Mucosa of gallbladder (tissue), 1 donor: Measurements from ENCODE around the gene HOXD1. TPM values are rescaled to one million over a fixed set of nuclear protein-coding genes. Genes with fewer than 3 reads are reported as not detected.

Experiments used
- DNase-seq: peaks from one replicate; pipeline ENCODE4 v3.0.0-alpha.2; 2020; ENCODE audit warnings: low spot score
- total RNA-seq: library from RNA; stranded (reverse); gene quantifications from one replicate; pipeline ENCODE4 v1.2.1, GENCODE V29; 2021
- donor health status: DM: no; HTN: no; CAD: no.

HOXD1 gene
- total RNA-seq, 1 donor from 2014 or later = 0.40 TPM

DNA sequence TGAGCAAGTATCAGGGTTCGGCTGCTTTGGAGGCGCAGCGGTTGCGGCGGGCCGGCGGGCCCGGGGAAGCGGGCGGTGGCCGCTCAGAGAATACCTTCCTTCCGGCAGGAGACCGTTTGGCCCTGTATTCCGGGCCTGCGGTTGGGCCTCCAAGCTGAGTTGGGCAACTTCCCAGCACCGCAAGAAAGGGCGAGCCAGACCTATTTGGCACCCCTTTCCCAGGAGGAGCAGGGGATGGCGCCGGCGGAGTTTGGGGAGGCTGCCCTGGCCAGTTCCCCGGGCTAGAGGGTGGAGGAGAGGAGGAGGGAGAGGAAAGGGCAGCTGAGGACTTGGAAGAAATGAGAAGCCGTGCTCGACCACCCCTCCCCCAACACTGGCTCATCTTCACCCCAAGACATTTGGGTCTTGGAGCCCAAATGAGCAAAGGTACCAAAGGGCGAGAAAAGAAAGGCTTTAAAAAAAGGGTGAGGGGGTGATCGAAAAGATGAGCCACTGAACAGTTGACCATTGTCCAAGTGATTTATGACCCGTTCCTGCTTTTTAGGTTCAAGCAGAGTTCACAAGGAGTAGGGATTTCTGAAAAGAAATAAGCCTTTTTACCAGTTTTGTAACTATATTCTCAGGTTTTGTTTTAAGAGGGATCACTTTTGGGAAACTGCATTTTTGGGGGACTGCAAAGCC is 23.0 kb upstream of the HOXD1 start:
- DNase-seq = no peak

DNA sequence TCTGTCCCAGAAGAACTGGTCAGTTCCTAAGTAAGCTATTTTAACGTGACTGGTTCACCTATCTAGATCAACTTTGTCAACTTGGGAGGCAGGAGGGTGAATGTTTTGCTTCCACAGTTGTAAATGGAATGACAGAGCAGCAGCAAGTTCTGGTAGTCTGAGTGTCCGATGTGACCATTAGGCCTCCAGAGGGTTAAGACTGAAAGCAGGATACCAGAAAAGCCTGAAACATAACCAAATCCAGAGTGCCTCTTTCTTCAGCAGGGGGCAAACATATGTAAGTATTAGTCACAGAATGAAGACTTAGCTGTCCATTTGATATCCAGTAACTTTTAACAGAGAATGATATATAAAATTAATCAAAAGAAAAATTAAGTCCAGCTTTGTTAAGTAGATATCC is 22.2 kb upstream of the HOXD1 start:
- DNase-seq = no peak

DNA sequence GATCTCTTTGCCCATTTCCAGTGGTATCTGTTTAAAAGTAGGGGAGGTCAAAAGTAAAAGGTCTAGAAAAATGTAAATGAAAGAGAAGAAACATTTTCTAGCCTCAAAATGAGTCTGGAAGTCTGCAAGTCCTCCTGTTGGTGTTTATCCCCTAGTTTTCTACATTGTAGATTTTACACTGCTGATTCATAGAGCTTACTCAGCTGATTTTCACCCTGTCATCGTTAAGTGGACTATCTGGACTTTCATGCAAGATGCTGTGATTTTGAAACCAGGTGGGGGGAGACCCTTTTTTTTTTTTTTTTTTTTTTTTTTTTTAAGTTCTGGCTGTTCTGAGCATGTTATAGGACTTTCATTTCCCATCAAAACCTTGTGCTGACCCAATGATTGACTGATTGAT is 21.1 kb upstream of the HOXD1 start:
- DNase-seq = no peak

DNA sequence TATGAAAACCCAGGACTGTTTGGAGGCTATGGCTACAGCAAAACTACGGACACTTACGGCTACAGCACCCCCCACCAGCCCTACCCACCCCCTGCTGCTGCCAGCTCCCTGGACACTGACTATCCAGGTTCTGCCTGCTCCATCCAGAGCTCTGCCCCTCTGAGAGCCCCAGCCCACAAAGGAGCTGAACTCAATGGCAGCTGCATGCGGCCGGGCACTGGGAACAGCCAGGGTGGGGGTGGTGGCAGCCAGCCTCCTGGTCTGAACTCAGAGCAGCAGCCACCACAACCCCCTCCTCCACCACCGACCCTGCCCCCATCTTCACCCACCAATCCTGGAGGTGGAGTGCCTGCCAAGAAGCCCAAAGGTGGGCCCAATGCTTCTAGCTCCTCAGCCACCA is 19.3 kb upstream of the HOXD1 start:
- no peak for DNase-seq

DNA sequence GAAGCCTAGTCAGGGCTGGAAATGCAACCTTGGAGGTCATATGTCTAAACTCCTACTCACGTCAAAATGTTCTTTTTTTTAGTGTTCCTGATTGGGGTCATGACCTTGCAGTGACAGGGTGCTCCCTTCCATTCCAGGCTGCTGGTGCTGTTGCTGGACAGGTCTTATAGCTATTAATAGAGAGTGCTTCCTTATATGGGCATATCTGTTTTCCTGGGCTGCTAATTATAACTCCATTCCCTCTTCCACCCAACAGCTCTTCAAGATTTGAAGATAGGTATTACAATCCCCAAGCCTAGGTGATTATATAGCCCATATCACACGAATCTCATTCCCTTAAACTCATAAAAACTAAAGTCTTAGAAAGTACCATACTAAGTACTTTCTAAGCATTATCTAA is 18.8 kb upstream of the HOXD1 start:
- no peak for DNase-seq

DNA sequence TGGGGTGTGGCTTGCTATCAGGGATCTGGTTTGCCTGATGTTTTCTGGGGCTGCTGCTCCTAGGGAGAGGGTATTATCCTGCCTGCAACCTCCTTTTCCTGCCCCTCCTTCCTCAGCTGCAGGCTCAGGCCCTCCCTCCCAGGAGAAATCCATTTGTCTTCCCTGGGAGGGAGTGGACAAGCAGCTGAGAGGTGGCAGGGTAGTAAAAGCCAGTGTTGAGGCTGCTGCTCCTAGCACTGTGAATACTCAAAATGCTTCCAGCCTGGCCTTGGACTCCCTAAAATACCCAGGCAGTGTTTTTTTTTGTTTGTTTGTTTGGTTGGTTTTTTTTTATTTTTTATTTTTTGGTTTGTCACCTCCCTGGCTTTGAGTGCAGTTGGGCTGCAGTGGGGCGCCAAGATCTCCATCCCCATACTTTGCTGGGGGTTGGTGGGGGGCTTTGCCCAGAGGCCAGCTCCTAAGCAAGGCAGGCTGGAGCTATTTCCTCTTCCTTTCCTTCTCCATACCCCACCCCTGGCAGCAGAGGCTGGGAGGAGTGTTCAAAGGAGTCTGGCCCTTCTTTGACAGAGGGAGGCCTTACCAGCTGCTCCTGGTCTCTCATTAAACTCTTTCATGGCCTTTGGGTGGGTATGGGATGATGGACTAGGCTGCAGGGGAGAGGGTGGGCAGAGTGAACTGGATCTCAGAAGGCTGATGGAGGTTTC is 17.7 kb upstream of the HOXD1 start:
- DNase-seq = no peak

DNA sequence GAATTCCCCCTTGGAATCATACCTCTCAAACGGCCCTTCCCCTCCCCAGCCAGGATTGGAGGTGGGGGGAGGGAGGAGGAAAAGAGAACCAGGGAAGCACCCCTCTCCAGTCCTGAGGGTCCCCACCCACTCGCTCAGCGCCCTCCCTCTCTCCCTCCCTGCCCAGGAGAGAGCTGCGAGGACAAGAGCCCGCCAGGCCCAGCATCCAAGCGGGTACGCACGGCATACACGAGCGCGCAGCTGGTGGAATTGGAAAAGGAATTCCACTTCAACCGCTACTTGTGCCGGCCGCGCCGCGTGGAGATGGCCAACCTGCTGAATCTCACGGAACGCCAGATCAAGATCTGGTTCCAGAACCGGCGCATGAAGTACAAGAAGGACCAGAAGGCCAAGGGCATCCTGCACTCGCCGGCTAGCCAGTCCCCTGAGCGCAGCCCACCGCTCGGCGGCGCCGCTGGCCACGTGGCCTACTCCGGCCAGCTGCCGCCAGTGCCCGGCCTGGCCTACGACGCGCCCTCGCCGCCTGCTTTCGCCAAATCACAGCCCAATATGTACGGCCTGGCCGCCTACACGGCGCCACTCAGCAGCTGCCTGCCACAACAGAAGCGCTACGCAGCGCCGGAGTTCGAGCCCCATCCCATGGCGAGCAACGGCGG is 17.0 kb upstream of the HOXD1 start:
- no peak for DNase-seq

DNA sequence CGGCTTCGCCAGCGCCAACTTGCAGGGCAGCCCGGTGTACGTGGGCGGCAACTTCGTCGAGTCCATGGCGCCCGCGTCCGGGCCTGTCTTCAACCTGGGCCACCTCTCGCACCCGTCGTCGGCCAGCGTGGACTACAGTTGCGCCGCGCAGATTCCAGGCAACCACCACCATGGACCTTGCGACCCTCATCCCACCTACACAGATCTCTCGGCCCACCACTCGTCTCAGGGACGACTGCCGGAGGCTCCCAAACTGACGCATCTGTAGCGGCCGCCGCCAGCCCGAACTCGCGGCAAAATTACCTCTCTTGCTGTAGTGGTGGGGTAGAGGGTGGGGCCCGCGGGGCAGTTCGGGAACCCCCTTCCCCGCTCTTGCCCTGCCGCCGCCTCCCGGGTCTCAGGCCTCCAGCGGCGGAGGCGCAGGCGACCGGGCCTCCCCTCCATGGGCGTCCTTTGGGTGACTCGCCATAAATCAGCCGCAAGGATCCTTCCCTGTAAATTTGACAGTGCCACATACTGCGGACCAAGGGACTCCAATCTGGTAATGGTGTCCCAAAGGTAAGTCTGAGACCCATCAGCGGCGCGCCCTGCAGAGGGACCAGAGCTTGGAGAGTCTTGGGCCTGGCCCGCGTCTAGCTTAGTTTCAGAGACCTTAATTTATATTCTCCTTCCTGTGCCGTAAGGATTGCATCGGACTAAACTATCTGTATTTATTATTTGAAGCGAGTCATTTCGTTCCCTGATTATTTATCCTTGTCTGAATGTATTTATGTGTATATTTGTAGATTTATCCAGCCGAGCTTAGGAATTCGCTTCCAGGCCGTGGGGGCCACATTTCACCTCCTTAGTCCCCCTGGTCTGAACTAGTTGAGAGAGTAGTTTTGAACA is 16.2 kb upstream of the HOXD1 start:
- DNase-seq = no peak

DNA sequence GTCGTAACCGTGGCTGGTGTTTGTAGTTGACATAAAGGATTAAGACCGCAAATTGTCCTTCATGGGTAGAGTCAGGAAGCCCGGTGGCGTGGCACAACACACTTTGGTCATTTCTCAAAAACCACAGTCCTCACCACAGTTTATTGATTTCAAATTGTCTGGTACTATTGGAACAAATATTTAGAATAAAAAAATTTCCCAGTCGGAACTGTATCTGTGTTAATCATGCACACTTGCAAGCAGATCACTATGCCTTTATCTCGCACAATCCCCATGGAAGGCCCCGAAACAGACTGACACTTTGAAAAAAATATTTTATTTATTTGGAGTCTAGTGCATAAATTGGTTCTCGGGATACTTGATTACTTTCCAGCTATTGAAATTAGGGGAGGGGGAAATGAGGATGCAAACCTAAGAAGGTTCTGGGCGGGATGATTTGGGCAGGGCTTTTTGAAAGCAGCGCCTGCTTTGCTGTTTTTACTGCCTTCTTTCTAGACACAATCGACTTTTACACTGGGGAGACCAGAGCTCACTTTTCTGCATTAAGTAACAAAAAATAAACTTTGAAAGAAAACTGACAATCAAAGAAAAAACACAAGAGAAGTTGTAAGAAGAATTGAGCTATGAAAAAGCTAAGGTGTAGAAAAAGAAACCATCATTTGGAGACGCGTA is 15.4 kb upstream of the HOXD1 start:
- DNase-seq = no peak

DNA sequence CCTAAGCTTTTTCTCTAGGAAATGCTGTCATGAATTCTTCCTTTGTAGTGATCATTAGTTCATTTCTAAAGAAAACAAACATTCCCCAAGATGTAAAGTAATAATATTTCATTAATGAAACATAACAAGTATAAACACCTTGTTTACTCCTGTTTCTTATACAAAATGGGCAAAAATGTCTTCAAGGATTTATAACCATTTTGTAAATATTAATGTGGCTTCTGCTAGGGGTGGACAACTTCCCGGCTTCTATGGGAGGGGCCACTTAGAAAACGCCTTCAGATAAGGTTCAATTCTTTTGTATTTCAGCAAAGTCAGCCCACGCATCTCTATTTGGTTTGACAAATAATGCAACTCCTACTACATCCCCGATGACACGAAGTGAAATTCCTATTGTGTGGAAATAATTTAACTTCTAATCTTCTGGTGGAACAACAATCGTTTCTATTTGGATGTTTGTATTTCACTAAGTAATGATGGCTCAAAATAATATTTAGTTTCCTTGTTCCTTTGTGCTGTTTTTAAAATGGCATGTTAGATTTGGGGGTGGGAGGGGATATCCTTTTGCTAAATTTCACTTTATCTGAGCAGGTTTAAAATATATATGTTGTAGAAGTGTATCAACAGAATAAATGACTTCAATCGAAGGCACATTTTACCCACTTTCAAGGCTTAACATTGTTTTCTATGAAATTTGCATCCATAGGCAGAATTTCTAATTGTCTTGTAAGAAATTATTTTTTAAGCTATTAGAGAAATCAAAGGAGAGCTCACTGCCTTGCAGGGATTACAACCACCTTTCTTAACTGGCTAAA is 14.7 kb upstream of the HOXD1 start:
- DNase-seq = no peak

DNA sequence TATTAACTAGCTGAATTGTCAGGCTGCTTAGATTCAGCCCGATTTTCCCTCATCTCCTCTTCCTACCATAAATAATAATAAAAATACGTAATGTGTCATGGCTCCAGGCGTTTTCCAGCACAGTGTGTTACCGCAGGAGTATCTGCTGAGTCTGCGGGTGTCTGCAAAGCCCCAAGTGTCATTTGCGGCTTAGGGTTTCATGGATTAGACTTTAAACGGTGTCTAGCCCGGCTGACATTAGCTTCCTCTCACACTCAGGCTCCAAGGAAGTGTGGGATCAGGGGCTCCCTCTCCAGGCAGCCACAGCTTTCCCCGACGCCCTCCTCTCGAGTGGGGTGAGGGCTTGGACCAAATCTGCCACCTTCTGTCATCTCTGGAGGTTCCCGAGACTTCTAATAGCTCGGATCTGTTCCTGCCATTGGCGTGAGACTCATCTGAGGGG is 14.1 kb upstream of the HOXD1 start:
- no peak for DNase-seq

DNA sequence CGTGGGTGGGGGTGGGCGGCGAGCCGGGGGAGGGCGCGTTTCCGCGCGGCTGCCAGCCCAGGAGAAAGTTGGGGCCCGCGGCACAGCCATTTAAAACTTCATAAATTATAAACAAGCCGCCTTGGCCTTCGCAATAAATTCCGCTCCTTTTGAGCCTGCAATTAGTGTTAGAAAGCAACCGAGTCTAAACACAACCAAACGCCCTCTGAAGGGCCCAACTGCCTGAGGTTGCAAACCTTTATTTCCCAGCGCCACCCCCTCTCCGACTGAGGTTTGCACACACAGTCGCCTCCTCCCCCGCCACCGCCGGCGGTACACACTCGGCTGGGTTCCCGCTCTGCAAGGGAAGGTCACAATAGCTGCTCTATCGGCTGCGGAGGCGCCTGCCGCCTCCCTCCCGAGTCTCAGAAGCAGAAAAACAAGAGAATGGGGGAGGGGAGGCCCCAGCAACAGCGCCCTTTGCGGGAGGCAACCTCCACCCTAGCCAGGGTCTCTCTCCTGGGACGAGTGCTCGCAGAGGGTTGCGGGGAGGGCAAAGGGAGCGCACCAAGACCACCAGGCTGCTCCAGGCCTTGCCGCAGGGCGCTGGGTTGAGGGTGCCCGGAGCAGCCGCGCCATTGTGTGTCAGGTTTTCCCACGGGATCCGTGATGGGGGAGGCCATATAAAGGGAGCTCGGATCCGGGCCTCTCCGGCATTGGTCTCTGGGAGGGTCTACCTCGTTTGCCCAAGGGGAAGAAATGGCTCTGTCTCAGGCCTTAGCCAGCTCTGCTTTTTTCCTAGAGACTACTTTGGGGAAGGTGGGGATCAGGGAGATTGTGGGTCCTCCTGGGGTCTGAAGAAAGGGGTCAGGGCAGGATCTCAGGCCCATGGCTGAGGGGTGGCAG is 13.4 kb upstream of the HOXD1 start:
- no peak for DNase-seq

DNA sequence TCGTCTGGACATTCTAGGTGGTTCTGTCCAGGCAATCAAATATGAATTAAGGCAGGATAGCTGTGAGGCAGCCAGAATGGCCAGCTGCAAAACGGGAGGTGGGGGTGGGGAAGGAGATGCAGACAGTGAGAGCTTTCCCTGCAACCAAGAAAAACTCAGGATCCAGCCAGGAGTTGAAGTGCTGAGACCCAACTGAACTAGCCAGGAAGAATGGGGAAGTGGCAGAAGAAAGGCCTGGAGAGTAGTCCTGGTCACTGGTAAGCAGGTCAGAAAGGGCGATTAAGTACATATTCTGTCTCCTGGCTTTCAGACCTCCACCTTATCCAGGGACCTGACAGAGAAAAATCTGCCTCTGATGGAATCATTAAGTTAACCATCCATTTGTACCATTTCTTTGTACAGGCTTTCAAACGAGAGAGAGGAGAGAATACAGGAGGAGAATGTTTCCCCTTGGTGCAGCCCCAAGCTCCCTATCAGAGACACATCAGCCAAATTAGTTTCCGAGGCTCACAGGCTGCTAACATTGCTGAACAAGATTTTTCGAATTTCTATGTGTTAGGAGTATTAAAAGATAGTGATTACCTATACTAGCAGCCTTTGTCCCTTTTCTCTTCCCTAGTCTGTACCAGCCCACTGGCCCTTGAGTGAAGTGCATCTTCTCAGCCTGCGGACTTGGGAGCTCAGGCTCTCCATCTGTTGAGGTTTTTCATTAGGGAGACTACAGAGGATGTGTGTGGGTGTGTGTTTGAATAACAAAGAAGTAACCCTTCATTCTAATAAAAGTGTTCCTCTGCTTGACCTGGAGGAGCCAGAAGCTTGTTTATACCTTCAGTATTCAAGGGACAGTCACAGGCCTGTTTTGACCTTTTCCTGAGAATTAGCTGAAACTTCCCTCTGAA is 12.5 kb upstream of the HOXD1 start:
- DNase-seq = no peak

DNA sequence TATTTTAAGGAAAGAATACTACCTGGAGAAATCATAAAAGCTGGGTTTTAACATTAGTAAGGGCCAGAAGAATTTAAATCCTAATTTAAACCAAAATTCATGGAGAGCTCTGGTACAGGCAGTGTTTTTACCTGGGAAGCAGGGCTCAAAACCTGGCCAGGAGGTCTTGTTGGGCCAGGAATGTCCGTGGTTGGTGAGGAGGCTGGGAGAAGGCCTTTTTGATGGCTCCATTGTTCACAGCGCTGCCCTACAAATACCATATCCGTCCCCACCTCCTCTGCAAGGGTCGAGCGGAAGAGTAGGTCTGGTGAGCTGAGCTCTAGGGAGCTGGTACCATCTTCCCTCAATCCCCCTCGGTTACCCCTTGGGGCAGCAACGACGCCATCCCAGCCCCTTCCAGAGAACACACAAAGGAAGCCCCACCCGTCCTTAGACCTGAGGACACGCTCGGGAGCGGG is 10.9 kb upstream of the HOXD1 start:
- DNase-seq = no peak

DNA sequence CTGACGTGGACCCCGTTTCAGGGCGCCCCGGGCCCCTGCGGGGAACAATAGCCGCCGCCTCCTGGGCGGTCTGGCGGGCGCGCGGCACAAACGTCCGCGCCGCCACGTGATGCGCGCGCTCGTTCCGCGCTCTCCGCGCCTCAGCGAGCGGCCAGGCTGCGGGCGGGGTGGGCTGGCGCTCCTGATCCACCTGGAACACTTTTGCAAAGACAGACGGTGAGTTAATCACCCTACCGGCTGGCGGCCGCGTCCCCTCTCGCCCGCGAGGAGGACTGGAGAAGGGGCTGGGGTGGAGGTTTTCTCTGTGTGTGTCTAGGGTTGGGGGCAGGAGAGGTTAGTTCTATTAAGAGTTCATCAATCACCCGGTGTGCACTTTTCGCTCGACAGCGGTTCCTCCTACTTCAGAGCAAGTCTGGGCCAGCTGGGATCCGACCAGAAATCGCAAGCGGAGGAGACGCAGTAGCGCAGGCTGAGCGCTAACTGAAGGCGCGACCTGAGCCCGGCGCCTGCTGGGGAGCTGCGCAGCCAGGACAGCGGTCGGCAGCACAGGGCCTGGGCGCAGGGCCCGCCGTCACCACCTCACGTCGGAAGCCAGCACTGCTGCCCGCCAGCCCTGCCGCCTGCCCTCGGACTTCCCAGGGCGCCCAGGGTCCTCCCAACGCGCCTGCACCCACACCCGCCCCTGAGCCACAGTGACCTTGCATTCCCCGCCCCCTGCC is 10.3 kb upstream of the HOXD1 start:
- DNase-seq = no peak

DNA sequence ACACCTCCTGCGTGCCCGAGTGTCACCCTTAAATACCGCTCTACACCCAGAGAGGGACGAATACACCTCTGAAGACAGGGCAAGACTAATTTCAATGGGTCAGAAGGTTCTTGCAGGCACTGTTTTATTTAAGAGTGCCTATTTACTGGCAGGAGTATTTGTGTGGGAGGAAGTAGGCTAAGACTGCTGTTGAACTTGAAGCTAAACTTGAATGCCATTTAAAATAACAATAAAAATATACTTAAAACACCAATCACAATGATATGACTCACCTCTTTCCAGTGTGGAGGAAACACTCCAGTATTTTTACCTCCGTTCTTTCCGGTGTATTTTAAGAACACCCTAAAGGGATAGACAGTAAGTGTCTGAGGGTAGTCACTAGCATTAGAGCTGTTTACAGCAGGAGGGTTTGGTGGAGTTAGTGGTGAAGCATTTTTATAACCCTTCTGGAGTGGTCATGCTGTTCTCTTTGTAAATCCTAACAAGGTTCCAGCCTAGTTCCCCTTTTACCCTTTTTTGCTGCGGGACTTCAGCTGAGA is 9.6 kb upstream of the HOXD1 start:
- no peak for DNase-seq

DNA sequence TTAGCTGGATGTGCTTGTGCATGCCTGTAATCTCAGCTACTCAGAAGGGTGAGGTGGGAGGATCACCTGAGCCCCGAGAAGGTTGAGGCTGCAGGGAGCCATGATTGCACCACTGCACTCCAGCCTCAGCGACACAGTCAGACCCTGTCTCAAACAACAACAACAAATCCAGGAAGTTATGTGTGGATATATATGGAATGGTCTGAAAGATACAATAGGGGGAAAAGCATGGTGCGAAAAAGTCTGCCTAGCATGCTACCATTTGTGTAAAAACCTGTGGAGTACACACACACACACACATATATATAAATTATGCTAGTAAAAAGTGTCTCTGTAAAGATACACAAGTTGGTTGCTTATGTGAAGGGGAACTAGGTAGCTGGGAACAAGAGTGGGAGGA is 6.9 kb upstream of the HOXD1 start:
- DNase-seq = no peak

DNA sequence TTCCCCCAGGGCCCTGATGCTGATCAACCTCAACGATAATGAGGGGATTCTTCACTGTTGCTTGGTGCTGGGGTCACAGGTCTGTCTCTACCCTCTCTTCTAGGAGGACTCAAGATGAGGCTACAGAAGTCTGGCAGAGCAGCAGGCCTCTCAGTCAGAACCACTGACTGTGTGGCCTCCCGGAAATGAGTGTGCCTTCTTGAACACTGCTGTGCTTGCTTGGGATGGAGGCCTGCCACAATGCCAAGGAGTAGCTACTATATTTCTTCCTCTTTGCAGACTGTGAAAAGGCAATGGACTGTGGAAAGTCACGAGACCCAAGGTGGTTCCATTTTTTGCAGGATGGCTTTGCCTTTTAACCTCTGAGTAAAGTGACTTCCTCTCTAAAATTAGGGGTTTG is 5.8 kb upstream of the HOXD1 start:
- DNase-seq = no peak
